Epithelial cell of esophagus (primary cell): ENCODE results near the gene AKAP6.

Experiments
- DNase-seq: peaks from one replicate; pipeline ENCODE4 v3.0.0; 2010; ENCODE audit warnings: low read depth
- H3K4me3 ChIP-seq: 2 replicates; pipeline ENCODE4 v1.5.1; 2011; ENCODE audit warnings: mild to moderate bottlenecking, low read length, control low read depth
- TF ChIP-seq, protein P1 (sequence below): IDR thresholded peaks from 2 replicates; pipeline ENCODE4 v1.5.1; 2011; ENCODE audit warnings: low read depth, mild to moderate bottlenecking, low read length, control low read depth, inconsistent platforms; ENCODE audit not compliant: insufficient read depth; ENCODE audit errors: missing control alignments

The AKAP6 gene

DNA sequence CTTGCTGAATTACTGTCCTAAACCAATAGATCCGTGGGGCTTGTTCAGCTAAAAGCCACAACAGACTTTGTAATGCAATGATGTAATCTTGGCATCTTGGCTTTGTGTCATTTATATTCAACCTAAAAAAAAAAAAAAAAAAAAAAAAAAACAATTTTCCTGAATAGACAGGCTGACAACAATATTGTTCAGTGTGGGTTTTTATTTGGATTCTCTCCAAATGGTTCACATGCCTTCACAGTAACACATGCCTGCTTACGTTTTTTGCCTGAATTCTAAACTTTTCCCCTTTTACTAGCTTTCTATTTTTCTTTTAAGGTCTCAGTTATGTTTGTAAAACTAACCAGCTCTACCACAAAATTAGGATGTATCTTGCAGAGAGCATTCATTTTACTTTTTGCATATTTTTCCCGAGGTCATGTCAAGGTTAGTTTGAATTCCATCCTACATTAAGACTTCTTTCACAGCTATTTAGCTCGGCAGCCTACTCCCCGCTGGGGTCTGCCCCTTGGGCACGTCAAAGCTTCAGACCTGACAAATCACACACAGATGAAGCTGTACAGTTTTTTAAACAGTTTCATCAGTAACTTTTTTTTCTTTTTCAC lies 395.9 kb downstream of the AKAP6 start:
- TF ChIP-seq, protein P1, sequence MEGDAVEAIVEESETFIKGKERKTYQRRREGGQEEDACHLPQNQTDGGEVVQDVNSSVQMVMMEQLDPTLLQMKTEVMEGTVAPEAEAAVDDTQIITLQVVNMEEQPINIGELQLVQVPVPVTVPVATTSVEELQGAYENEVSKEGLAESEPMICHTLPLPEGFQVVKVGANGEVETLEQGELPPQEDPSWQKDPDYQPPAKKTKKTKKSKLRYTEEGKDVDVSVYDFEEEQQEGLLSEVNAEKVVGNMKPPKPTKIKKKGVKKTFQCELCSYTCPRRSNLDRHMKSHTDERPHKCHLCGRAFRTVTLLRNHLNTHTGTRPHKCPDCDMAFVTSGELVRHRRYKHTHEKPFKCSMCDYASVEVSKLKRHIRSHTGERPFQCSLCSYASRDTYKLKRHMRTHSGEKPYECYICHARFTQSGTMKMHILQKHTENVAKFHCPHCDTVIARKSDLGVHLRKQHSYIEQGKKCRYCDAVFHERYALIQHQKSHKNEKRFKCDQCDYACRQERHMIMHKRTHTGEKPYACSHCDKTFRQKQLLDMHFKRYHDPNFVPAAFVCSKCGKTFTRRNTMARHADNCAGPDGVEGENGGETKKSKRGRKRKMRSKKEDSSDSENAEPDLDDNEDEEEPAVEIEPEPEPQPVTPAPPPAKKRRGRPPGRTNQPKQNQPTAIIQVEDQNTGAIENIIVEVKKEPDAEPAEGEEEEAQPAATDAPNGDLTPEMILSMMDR = no peak
- no peak overlapping the region for H3K4me3 ChIP-seq
- DNase-seq = peak; percentile 25

DNA sequence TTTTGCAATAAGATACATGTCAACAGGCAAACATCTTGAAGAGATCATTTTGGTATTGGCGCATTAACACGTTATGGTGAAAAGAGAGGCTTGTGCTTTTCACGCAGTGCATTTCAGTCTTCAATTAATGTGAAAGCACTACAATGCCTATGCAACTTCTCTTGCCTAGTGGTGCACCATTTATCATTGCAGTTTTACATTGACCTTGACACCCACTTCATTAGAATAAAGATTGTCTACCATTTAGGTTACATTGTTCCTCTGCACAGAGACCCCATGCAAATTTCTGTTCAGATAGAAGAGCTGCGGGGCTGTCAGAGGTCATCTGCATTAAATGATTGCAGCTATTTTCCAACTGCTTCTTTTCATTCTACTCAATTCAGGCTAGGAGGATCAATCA lies 397.4 kb downstream of the AKAP6 start:
- H3K4me3 ChIP-seq = no peak overlapping the region
- DNase-seq = no peak
- TF ChIP-seq, protein P1 = no peak

DNA sequence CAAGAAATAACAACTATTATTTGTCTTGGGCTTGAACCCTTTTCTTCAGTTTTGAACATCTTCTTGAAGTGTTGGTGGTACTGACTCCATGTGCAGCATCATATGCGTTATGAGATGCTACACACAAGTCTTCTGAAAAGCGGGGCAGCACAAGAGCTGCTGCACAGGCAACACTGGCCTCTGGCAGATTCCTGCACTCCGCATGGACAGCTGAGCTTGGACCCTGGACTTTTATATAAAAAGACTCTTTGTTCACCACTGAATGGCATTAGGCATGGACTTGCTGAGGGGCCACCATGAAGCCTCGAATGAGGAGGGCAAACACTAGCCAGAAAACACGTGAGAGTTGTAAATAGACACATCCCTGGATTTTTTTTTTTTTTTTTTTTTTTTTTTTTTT lies 398.7 kb downstream of the AKAP6 start:
- no peak overlapping the region for H3K4me3 ChIP-seq
- DNase-seq = no peak
- TF ChIP-seq, protein P1 = no peak

DNA sequence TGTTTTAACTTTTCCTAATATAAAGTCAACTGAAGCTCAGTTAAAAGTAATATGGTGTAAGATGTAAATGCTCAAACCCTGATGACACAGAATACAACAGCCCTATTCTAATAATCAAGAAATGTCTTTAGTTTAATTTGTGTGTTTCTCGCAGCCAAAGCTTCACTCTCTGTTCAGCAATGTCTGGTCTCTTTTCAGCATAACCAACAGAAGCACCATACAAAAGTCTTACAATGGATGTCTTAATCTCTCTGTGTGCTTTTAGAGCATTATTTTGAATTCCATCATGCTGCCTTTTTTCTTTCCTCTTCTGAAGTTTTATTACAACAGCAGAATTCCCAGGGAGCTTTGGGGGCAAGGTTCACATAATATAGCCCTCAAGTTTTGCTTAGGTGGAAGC lies 399.4 kb downstream of the AKAP6 start:
- no peak overlapping the region for H3K4me3 ChIP-seq
- TF ChIP-seq, protein P1 = no peak
- no peak for DNase-seq

DNA sequence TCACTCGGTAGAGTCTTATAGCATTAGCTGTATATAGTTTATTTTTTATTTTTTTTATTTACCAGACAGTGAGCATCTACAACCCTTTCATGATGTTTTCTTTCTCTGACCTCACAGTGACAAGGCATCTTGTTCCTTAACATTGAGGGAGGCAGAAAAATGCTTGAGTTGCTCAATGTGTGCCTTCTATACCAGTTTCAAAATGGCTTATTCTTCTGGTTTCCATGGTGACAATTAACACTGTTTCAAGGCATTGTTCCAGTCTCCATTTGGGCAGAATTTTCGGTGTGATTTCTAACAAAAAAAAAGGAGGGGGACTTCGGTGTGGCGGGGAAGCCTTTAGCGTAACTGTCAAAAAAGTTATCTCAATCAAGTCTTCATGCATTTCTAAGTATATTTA lies 399.9 kb downstream of the AKAP6 start:
- TF ChIP-seq, protein P1 = no peak
- H3K4me3 ChIP-seq = no peak overlapping the region

DNA sequence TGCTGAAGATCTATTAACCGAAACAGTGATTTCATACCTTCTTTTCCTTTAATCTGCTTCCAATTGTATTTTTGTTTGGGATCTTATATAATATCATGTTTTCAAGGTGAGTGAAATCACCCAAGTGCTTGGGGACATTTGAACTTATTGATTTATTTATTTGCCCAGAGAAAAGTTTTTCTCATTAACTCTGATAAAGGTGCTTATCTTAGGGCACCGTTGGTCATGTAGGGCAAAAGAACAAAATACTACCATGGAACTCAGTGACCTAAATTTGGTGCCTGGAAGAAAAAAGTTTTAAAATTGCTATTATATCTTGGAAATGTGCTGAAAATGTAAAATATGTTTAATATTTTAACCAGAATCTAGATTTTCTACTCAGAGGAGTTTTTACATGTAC lies 402.2 kb downstream of the AKAP6 start:
- DNase-seq = no peak
- TF ChIP-seq, protein P1 = no peak
- H3K4me3 ChIP-seq = no peak overlapping the region

More for the DNA sequence above, 399.9 kb downstream of the AKAP6 start:
- DNase-seq = no peak

DNA sequence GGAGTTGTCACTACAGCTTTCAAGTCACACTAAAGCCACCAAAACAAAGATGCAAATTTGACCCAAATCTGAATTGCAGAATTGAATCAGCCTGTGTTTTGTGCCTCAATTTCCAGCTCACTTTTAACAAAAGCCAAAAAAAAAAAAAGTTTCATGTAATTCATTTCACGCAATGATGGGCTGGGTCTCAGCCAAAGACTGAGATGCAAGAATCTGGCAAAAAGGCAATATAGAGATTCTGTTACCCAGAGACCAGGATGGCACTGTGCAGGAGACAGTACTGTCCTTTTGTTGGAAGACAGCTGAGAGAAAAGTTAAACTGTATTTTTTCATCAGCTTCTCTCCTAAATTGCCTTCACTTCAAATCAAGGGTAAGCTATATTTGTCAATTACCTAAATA lies 403.9 kb downstream of the AKAP6 start:
- TF ChIP-seq, protein P1 = no peak
- no peak overlapping the region for H3K4me3 ChIP-seq
- no peak for DNase-seq
